Lower leg skin (tissue), 3 donors: ENCODE results near the gene ATP5F1D.

Experiments
- CTCF ChIP-seq, 3 donors: fragments of 450-650 bp; IDR thresholded peaks; one replicate each; pipeline ENCODE4 v1.5.1; 2016; ENCODE audit warnings: antibody characterized with exemption in 3 of 3, mild to moderate bottlenecking in 3 of 3, moderate library complexity in 2 of 3
- POLR2A ChIP-seq, 2 donors: fragments of 450-650 bp; IDR thresholded peaks; one replicate each; pipeline ENCODE4 v1.6.1; 2016 to 2017; ENCODE audit warnings: antibody characterized with exemption in 2 of 2, mild to moderate bottlenecking in 1 of 2, moderate library complexity in 1 of 2

- TF ChIP-seq CTCF (IDR thresholded peaks at IDR 0.05) = no peak
- no peak for TF ChIP-seq POLR2A (IDR thresholded peaks at IDR 0.05)
Observed at GRCh38 chr19:1237027-1237659, 4.4 kb upstream of the ATP5F1D start.
